ENCODE data around the gene ZBTB32. TPM values are rescaled to one million over a fixed set of nuclear protein-coding genes. Genes with fewer than 3 reads are reported as not detected.

The ZBTB32 gene
- polyA plus RNA-seq, 1 of the 3 experiments (the other 2 are of a cell fraction): not detected

- ChIA-PET POLR2A (interaction anchor here (1.6 kb wide), 1 partner anchor 10 kb away, joined by 3 read pairs; the partner anchor contains the start of gene COX6B1), CTCF (interaction anchor here (1.0 to 2.8 kb wide), 4 partner anchors 9 to 163 kb away, joined by 3 to 10 read pairs (median 5); no protein-coding TSS in a partner anchor)
- Histone ChIP-seq H3K36me3 (replicated peaks in 1 of 2; ENCODE audit: control insufficient read depth in 1 of 2, insufficient read depth in 2 of 2, low read length in 1 of 2) (peaks cover 28 to 31% of the 10 kb centered on the region in 2 experiments), H3K4me2 (no peak overlapping the region), H3K27ac (ENCODE audit: low read depth in 2 of 2, low read length in 1 of 2) (no peak overlapping the region), H3K9me2 (no peaks in the 10 kb centered on the region), H3K4me3 (ENCODE audit: low read depth in 2 of 2, low read length in 1 of 2) (no peak overlapping the region), H3K79me2 (ENCODE audit: insufficient read depth) (no peaks in the 10 kb centered on the region), H3K9me3 (no peaks in the 10 kb centered on the region), H3K9ac (no peak overlapping the region), H4K20me1 (ENCODE audit: insufficient read depth) (no peaks in the 10 kb centered on the region), H2AFZ (ENCODE audit: low read depth) (no peak overlapping the region), H3K27me3 (ENCODE audit: insufficient read depth) (no peaks in the 10 kb centered on the region), H3F3A (replicated peaks; ENCODE audit: insufficient read depth) (no peaks in the 10 kb centered on the region), H3K4me1 (ENCODE audit: control insufficient read depth in 1 of 2, insufficient read depth in 2 of 2, low read depth in 1 of 2, low read length in 1 of 2) (no peaks in the 10 kb centered on the region)
- TF ChIP-seq FOXJ3 (CRISPR knock-in tag; IDR thresholded peaks at IDR 0.05) (no peak), RXRA (IDR thresholded peaks at IDR 0.05; ENCODE audit: borderline replicate concordance, low read depth) (no peak), USF1 (IDR thresholded peaks at IDR 0.05; ENCODE audit: borderline replicate concordance, low read depth) (no peak), MXI1 (IDR thresholded peaks at IDR 0.05; ENCODE audit: low read depth, low read length) (no peak)
- TF ChIP-seq, protein P1, sequence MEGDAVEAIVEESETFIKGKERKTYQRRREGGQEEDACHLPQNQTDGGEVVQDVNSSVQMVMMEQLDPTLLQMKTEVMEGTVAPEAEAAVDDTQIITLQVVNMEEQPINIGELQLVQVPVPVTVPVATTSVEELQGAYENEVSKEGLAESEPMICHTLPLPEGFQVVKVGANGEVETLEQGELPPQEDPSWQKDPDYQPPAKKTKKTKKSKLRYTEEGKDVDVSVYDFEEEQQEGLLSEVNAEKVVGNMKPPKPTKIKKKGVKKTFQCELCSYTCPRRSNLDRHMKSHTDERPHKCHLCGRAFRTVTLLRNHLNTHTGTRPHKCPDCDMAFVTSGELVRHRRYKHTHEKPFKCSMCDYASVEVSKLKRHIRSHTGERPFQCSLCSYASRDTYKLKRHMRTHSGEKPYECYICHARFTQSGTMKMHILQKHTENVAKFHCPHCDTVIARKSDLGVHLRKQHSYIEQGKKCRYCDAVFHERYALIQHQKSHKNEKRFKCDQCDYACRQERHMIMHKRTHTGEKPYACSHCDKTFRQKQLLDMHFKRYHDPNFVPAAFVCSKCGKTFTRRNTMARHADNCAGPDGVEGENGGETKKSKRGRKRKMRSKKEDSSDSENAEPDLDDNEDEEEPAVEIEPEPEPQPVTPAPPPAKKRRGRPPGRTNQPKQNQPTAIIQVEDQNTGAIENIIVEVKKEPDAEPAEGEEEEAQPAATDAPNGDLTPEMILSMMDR (IDR thresholded peaks at IDR 0.05): 0 out of 2 replicates have a peak, but pooled peaks have one; percentile 24
- DNase-seq: no peak
- WGBS (ENCODE audit: low lambda C conversion rate): 82% methylated on average over 15 of the region's 15 CpGs
Observed at GRCh38 chr19:35657904-35658700, 46.3 kb upstream of the ZBTB32 start.

- Histone ChIP-seq H3K27ac (ENCODE audit: low read depth in 2 of 2, low read length in 1 of 2) (no peak overlapping the region), H3K4me1 (ENCODE audit: control insufficient read depth in 1 of 2, insufficient read depth in 2 of 2, low read depth in 1 of 2, low read length in 1 of 2) (no peaks in the 10 kb centered on the region), H4K20me1 (ENCODE audit: insufficient read depth) (no peaks in the 10 kb centered on the region), H3K9me3 (no peaks in the 10 kb centered on the region), H2AFZ (ENCODE audit: low read depth) (no peak overlapping the region), H3F3A (replicated peaks; ENCODE audit: insufficient read depth) (no peaks in the 10 kb centered on the region), H3K4me3 (ENCODE audit: low read depth in 2 of 2, low read length in 1 of 2) (no peak overlapping the region), H3K9ac (no peak overlapping the region), H3K27me3 (ENCODE audit: insufficient read depth) (no peaks in the 10 kb centered on the region), H3K9me2 (no peaks in the 10 kb centered on the region), H3K4me2 (no peak overlapping the region), H3K36me3 (replicated peaks in 1 of 2; ENCODE audit: control insufficient read depth in 1 of 2, insufficient read depth in 2 of 2, low read length in 1 of 2) (peaks cover 11 to 13% of the 10 kb centered on the region in 2 experiments), H3K79me2 (ENCODE audit: insufficient read depth) (no peaks in the 10 kb centered on the region)
- TF ChIP-seq FOSL2 (IDR thresholded peaks at IDR 0.05; ENCODE audit: borderline replicate concordance, low read depth): no peak
- TF ChIP-seq REST (IDR thresholded peaks at IDR 0.05; ENCODE audit: low read depth, low read length): no peak
- no peak for TF ChIP-seq EZH2phosphoT487 (IDR thresholded peaks at IDR 0.05; ENCODE audit: borderline replicate concordance, low read depth)
- ChIA-PET CTCF (interaction anchor here (2.3 kb wide), 1 partner anchor 12 kb away, joined by 5 read pairs; no protein-coding TSS in a partner anchor), POLR2A (interaction anchor here (0.6 to 2.2 kb wide), 2 partner anchors 14 to 15 kb away, joined by 3 to 10 read pairs; partner anchors contain the start of gene COX6B1)
- DNase-seq: no peak
- 91% methylated on average over 6 of the region's 6 CpGs for WGBS (ENCODE audit: low lambda C conversion rate)
Observed at GRCh38 chr19:35661995-35662340, 42.4 kb upstream of the ZBTB32 start.
